HepG2 (cell line): ENCODE measurements around the gene SLC2A11. TPM values are rescaled to one million over a fixed set of nuclear protein-coding genes. Genes with fewer than 3 reads are reported as not detected.

Experiments
- EP300 ChIP-seq, 3 experiments: sonication (generic) in 1 of 3; formaldehyde crosslinking in 1 of 3; IDR thresholded peaks; 2 replicates each; pipeline versions ENCODE4 v1.5.1 to v1.6.1; 2011 to 2020; ENCODE audit warnings: low read depth in 2 of 3, low read length in 2 of 3, borderline replicate concordance in 1 of 3, improper control_type of control experiment in 1 of 3, mild to moderate bottlenecking in 1 of 3, missing genetic modification reagents in 1 of 3, moderate library complexity in 1 of 3
- KLF12 ChIP-seq: sonication (generic); formaldehyde crosslinking; IDR thresholded peaks from 2 replicates; pipeline ENCODE4 v1.4.0; 2020; ENCODE audit warnings: missing genetic modification reagents, borderline replicate concordance
- MLXIP ChIP-seq: sonication (generic); formaldehyde crosslinking; IDR thresholded peaks from 2 replicates; pipeline ENCODE4 v1.9.0; 2021; ENCODE audit warnings: missing genetic modification reagents, borderline replicate concordance
- THYN1 ChIP-seq: sonication (generic); formaldehyde crosslinking; IDR thresholded peaks from 2 replicates; pipeline ENCODE4 v1.8.1; 2023; ENCODE audit warnings: low read depth, mild to moderate bottlenecking, moderate library complexity, missing genetic modification reagents, borderline replicate concordance
- TRIM24 ChIP-seq: sonication (generic); formaldehyde crosslinking; IDR thresholded peaks from 2 replicates; pipeline ENCODE4 v1.8.0; 2022; ENCODE audit warnings: mild to moderate bottlenecking, missing genetic modification reagents
- ZNF253 ChIP-seq: sonication (generic); formaldehyde crosslinking; IDR thresholded peaks from 2 replicates; pipeline ENCODE4 v1.8.0; 2022; ENCODE audit warnings: mild to moderate bottlenecking, missing genetic modification reagents, borderline replicate concordance
- ZNF737 ChIP-seq: sonication (generic); formaldehyde crosslinking; IDR thresholded peaks from 2 replicates; pipeline ENCODE4 v1.5.0; 2020; ENCODE audit warnings: missing genetic modification reagents, mild to moderate bottlenecking, borderline replicate concordance
- ZNF784 ChIP-seq: sonication (generic); formaldehyde crosslinking; IDR thresholded peaks from 2 replicates; pipeline ENCODE4 v1.5.1; 2020; ENCODE audit warnings: missing genetic modification reagents, mild to moderate bottlenecking, borderline replicate concordance
- ZSCAN5A ChIP-seq: sonication (generic); formaldehyde crosslinking; IDR thresholded peaks from 2 replicates; pipeline ENCODE4 v1.8.0; 2022; ENCODE audit warnings: mild to moderate bottlenecking, missing genetic modification reagents, borderline replicate concordance
- polyA plus RNA-seq, 8 experiments: library from polyadenylated mRNA; depleted of rRNA in 3 of 8; stranded (reverse) in 7 of 8; unstranded in 1 of 8; fragments of >200 nt; fragmentation: Illumina TruSeq in 4 of 8; extraction: Trizol in 4 of 8; gene quantifications; 2 replicates each; pipeline versions ENCODE4 v1.2.1 to v1.2.3, GENCODE V29; 2011 to 2016; ENCODE audit warnings: low read depth in 4 of 8, missing spikeins in 1 of 8, mixed read lengths in 1 of 8; ENCODE audit not compliant: insufficient read depth in 1 of 8
- total RNA-seq, 5 experiments: library from RNA; depleted of rRNA; stranded (reverse); fragments of >200 nt; fragmentation: Illumina TruSeq; extraction: Trizol; gene quantifications; 2 replicates each; pipeline ENCODE4 v1.2.3, GENCODE V29; 2016; ENCODE audit warnings: low read depth in 1 of 5
- TF ChIP-seq, protein P1 (sequence below): sonication (generic); formaldehyde crosslinking; IDR thresholded peaks from 2 replicates; pipeline ENCODE4 v1.4.0; 2020; ENCODE audit warnings: missing genetic modification reagents, borderline replicate concordance

Gene SLC2A11
- total and polyA plus RNA-seq, 2 of the 13 experiments (the other 11 are each of a cell fraction or from before 2014, with no cell fraction given), result 15.2 to 15.4 TPM

DNA sequence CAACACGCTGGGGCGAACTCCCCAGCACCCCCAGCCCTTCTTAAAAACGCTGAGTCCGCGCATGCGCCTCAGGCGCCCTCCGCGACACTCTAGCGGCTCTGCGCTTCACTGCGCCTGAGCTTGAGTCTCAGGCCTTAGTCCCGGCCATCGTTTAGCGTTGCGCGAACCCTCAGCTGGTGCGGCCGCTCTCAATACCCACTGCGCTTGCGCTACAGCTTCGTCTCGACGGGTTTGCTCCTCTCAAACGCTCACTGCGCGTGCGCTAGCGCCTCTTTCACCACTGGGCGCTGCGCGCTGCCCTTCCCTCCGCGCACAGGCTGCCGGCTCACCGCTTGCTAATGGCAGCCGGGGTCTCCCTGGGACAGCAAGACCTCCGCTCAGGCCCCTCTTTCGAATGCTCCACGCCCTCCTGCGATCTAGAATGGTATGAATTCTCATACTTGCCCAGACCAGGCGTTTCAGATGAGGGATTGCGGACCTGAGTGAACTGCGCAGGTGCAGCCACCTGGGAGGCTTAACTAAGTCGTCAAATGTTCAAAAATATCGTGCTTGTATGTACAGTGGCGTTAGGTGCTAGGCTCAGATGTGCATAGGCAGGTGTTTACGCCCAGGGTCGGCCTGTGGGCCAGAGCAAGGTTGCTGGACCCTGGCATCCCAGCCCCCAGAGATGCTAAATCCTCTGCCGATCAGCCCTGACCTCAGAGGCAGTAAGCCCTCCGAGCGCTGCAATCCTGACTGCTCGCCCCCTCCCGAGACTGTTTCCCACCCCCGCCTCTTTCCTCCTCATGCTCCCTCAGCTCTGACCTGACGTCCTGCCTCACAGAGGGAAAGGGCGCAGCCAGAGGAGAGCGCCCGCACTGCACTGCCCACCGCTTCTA is at the start of gene SLC2A11 (continued):
- TF ChIP-seq, protein P1, sequence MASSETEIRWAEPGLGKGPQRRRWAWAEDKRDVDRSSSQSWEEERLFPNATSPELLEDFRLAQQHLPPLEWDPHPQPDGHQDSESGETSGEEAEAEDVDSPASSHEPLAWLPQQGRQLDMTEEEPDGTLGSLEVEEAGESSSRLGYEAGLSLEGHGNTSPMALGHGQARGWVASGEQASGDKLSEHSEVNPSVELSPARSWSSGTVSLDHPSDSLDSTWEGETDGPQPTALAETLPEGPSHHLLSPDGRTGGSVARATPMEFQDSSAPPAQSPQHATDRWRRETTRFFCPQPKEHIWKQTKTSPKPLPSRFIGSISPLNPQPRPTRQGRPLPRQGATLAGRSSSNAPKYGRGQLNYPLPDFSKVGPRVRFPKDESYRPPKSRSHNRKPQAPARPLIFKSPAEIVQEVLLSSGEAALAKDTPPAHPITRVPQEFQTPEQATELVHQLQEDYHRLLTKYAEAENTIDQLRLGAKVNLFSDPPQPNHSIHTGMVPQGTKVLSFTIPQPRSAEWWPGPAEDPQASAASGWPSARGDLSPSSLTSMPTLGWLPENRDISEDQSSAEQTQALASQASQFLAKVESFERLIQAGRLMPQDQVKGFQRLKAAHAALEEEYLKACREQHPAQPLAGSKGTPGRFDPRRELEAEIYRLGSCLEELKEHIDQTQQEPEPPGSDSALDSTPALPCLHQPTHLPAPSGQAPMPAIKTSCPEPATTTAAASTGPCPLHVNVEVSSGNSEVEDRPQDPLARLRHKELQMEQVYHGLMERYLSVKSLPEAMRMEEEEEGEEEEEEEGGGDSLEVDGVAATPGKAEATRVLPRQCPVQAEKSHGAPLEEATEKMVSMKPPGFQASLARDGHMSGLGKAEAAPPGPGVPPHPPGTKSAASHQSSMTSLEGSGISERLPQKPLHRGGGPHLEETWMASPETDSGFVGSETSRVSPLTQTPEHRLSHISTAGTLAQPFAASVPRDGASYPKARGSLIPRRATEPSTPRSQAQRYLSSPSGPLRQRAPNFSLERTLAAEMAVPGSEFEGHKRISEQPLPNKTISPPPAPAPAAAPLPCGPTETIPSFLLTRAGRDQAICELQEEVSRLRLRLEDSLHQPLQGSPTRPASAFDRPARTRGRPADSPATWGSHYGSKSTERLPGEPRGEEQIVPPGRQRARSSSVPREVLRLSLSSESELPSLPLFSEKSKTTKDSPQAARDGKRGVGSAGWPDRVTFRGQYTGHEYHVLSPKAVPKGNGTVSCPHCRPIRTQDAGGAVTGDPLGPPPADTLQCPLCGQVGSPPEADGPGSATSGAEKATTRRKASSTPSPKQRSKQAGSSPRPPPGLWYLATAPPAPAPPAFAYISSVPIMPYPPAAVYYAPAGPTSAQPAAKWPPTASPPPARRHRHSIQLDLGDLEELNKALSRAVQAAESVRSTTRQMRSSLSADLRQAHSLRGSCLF (CRISPR knock-in tag), result no peak
- TF ChIP-seq EP300 (IDR thresholded peaks at IDR 0.05; ENCODE audit: low read depth in 2 of 2, low read length in 2 of 2), result no peak
- TF ChIP-seq EP300 (CRISPR knock-in tag; IDR thresholded peaks at IDR 0.05; ENCODE audit: borderline replicate concordance), result no peak; the same call in 1 of the 2 replicates
- 0 out of 2 replicates have a peak, but pooled peaks have one; percentile 46 for TF ChIP-seq ZNF784 (CRISPR knock-in tag)
- TF ChIP-seq THYN1 (CRISPR knock-in tag), result no peak
- 0 out of 2 replicates have a peak, but pooled peaks have one; percentile 26 for TF ChIP-seq KLF12 (CRISPR knock-in tag)
- TF ChIP-seq ZNF253 (CRISPR knock-in tag), result no peak
- TF ChIP-seq ZSCAN5A (CRISPR knock-in tag), result no peak
- TF ChIP-seq TRIM24, result no peak
- no peak for TF ChIP-seq MLXIP (CRISPR knock-in tag)
- TF ChIP-seq ZNF737 (CRISPR knock-in tag), result no peak; the same call in 1 of the 2 replicates
